HG03354 (cell line): ENCODE data around the gene USF3.

Source experiments
- ATAC-seq: cut with Tn5 transposase; IDR thresholded peaks from one replicate; pipeline ENCODE4 v1.9.1; 2021; ENCODE audit warnings: mild to moderate bottlenecking; ENCODE audit not compliant: unreplicated experiment, poor library complexity, severe bottlenecking

The USF3 gene, protein sequence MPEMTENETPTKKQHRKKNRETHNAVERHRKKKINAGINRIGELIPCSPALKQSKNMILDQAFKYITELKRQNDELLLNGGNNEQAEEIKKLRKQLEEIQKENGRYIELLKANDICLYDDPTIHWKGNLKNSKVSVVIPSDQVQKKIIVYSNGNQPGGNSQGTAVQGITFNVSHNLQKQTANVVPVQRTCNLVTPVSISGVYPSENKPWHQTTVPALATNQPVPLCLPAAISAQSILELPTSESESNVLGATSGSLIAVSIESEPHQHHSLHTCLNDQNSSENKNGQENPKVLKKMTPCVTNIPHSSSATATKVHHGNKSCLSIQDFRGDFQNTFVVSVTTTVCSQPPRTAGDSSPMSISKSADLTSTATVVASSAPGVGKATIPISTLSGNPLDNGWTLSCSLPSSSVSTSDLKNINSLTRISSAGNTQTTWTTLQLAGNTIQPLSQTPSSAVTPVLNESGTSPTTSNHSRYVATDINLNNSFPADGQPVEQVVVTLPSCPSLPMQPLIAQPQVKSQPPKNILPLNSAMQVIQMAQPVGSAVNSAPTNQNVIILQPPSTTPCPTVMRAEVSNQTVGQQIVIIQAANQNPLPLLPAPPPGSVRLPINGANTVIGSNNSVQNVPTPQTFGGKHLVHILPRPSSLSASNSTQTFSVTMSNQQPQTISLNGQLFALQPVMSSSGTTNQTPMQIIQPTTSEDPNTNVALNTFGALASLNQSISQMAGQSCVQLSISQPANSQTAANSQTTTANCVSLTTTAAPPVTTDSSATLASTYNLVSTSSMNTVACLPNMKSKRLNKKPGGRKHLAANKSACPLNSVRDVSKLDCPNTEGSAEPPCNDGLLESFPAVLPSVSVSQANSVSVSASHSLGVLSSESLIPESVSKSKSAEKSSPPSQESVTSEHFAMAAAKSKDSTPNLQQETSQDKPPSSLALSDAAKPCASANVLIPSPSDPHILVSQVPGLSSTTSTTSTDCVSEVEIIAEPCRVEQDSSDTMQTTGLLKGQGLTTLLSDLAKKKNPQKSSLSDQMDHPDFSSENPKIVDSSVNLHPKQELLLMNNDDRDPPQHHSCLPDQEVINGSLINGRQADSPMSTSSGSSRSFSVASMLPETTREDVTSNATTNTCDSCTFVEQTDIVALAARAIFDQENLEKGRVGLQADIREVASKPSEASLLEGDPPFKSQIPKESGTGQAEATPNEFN (N-terminal part only)

GRCh38 chr3:113695786-113696645, at the start of gene USF3:
TSS of gene USF3 (minus strand) at chr3:113696642. CDS start at chr3:113674878, 21,764 bp downstream.
- ATAC-seq, result peak; percentile 70

DNA sequence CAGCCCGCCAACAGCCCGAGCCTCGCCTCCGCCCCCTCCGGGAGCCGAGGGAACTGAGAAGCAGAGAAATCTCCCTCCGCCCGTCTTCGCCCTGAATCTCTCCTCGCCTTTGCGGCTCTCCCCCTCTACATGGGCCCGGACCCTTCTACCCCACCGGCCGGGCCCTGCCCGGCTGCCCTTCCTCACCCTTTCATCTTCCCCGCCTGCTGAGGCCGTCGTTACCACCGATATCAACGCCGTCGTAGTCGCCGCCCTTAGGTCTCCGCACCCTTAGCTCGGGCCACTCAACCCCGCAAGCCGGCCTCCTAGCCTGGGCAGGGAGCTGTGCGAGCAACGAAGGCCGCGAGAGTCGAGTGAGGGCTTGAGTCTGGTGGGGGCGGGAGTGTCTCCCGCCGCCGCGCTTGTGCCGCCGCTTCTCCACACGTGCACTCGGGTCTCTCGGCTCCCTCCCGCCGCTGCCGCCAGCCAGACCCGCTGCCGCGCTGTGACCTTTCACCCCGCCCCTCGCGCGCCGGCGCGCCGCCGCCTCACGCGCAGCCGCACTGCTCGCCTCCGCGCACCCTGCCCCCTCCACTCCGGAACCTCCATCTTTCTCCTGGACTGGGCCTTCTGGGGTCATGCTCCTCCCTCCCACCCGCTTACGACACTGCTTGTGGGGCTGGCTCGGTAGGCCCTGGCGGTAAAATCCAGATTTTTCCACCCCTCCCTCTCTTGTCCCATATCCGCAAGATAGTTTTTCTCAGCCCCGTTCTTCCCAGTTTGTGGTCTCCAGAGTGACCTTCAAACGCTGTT, 49.5 kb upstream of the USF3 start, which contains the start of gene NAA50:
TSS of gene NAA50 (minus strand) at position 494 of the 792 bp plus-strand sequence. CDS start at position 194, 300 bp downstream.
- ATAC-seq, result peak; percentile 59

DNA sequence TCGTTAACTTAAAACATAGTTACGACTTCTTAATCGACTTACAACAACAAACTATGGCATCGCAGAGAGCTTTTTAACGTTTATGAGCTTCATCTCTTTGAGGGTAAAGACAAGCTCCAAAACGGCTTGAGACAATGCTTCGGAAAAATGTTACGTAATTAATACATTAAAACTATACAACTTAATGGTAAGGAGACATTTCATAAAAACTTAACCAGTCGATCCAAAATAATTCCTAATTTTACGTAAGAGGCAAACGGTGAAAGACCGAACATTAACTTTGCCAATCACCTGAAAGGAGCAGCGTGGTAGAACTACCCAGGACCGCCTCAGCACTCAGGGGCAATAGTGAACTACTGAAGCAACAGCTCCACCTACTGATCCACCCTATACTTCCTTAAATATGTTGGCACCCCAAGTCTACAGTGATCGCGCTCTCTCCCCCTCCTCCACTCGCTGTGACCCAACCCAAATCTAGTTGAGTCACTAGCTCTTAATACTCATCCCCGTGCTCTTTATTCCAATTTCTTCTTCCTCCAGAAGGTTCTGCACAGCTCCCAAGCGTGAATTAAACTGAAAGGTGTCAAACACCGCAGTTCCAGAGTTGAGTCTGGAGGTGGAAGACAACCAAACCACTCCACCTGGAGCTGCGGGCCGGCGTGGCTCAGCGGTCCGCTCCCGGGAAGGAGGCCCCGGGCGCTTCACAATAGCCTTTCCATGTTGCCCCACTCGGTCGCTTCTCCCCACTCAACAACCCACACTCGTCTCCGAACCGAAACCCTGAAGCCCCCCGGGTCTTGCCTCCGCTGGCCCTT, 48.7 kb upstream of the USF3 start:
- ATAC-seq, result peak; percentile 65

DNA sequence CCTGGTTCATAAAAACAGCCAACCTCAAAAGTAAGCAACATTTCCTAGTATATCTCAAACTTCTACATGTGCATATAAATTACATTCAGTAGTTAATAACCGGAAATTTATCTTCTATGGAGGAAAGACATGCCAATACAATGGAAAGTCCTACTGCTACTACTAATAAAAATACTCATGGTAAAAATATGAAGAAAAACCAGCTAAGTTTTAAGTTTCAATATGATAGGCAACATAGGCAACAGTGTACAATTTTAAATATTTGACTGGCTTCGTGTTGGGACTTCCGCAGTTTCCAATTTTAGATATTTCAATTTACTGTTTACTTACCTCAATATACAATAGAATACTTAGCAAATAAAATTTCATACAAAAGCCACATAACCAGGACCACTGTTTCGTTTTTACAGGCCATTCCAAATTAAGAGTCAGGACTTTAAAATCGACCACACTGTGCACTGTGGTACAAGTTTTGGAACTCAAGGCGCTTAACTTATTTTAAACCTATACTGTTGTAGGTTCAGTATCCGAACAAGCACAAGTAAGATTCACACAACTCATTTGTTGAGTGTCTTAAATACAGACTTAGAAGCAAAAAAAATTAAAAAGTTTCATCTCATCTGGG, 46.7 kb upstream of the USF3 start:
- no peak for ATAC-seq

DNA sequence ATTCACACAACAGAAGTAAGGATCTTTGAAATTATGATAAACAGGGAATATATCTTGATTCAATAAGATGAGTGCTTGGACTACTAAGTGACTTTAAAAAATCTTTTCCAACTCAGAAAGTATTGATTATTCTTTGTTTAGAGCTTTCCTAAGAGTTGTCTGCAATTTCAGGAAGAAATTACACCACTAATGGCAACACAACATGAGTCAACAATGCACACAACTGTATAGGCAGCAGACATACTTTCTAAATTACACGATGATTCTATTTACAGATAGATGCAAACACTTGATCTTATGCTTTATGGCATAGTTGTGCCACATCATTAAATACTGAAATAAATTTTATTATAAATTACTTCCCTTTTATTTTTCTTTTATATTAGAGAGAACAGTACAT, 45.2 kb upstream of the USF3 start:
- ATAC-seq, result no peak

- no peak for ATAC-seq
These were observed 44.6 kb upstream of the USF3 start for GRCh38 chr3:113741086-113741485.

- peak; percentile 82 for ATAC-seq
These were observed 40.2 kb upstream of the USF3 start for GRCh38 chr3:113736548-113737089.

GRCh38 chr3:113731694-113732093, 35.3 kb upstream of the USF3 start:
- no peak for ATAC-seq

DNA sequence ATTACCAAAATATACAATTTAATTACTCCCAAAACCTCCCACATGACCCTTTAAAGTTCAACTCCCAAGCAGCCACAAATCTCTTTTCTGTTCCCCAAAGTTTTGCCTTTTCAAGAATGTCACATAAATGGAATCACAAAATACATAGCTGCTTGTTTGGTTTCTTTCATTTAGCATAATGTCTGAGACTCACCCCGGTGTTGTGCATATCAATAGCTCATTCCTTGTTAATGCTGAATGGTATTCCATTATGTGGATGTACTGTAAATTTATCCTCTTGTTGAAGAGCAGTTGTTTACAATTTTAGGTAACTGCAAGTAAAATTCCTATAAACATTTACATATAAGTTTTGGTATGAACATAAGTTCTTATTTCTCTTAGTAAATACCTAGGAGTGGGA, 34.1 kb upstream of the USF3 start:
- no peak for ATAC-seq

- no peak for ATAC-seq
These were observed 32.2 kb upstream of the USF3 start for GRCh38 chr3:113728661-113729060.

DNA sequence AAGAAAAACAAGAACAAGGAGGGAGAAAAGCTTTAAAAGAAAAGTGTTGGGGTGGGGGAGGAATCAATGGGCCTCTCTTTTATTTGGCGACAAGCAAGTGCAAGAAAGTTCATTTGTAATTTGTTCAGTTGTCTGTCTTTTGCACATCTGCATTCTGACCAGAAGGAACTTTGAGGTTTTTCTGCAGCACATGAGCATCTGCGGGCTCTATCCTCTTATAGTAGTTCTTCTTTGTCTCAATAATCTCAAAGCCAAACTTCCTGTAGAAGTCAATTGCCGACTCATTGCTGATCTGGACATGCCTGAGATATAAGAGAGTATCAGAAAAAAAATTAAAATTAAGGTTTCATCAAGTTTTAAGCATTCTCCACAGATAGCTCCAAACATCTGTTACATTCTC, 25.2 kb upstream of the USF3 start:
- ATAC-seq, result no peak

DNA sequence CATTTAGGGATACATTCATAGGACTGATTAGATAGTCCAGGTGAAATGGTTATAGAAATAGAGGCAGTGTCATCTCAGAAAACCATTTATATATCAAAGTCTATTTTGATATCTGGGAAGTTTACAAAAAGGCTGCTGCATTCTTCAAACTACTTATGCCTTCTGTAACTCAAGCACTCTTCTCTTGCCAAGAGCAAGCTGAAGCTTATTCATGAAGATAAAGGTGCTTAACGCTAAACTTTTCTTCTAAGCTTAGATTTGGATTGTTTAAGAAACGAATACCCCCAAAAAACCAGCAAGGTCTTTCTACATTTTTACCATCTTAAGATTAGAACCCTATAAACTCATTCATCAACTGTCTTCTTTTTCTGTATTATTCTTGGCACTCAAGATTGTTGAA, 23.3 kb upstream of the USF3 start:
- no peak for ATAC-seq

DNA sequence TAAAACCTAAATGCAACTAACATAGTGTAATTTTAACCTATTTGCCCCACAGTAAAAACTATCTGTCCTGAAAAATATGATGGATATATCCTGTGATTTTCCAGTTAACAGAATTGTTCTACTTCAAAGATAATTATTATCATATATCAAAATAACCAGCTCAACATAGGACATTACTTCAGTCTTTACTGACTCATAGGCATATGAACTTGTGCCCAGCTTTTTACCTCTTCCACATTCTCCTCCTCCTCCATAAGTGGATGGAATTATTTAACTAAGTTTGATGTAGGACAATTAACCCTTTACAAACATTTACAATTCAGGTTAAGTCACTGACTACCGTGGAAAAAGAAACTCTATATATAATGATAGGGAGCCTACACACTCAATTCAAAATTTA, 22.9 kb upstream of the USF3 start:
- no peak for ATAC-seq

GRCh38 chr3:113717818-113718217, 21.4 kb upstream of the USF3 start:
- ATAC-seq, result no peak

GRCh38 chr3:113717308-113717707, 20.9 kb upstream of the USF3 start:
- ATAC-seq, result no peak

- ATAC-seq, result no peak
These were observed 18.3 kb upstream of the USF3 start for GRCh38 chr3:113714702-113715101.

GRCh38 chr3:113712129-113712528, 15.7 kb upstream of the USF3 start:
- no peak for ATAC-seq
